Activated CD8-positive, alpha-beta memory T cell treated with anti-CD3 and anti-CD28 coated beads for 4 hours (primary cell): Measurements from ENCODE around the gene ATG7.
"Not testable (repeated sequence)": the region's sequence is repeated elsewhere in the genome, so short reads cannot be mapped to it uniquely, and the experiment has no call there.

Experiments
- DNase-seq, 2 donors: peaks; one replicate each; pipeline ENCODE4 v3.0.0-alpha.2; 2020; ENCODE audit warnings: low read depth in 2 of 2

The ATG7 gene

GRCh38 chr3:11507719-11508118, 235.5 kb downstream of the ATG7 start:
- no peak for DNase-seq

GRCh38 chr3:11508346-11509172, 236.4 kb downstream of the ATG7 start:
- DNase-seq, result no peak

- DNase-seq, result no peak
These were observed 237.2 kb downstream of the ATG7 start for GRCh38 chr3:11509173-11510000.

GRCh38 chr3:11510001-11510340, 237.8 kb downstream of the ATG7 start:
- DNase-seq, result no peak

GRCh38 chr3:11510356-11510755, 238.2 kb downstream of the ATG7 start:
- no peak for DNase-seq

- not testable (repeated sequence) for DNase-seq
These were observed 239.4 kb downstream of the ATG7 start for GRCh38 chr3:11511606-11512005.

- DNase-seq, result not testable (repeated sequence)
These were observed 241.1 kb downstream of the ATG7 start for GRCh38 chr3:11513125-11513816.

- no peak for DNase-seq
These were observed 241.6 kb downstream of the ATG7 start for GRCh38 chr3:11513817-11514135.

GRCh38 chr3:11514191-11514821, 242.1 kb downstream of the ATG7 start:
- DNase-seq, result no peak

- DNase-seq, result no peak
These were observed 245.4 kb downstream of the ATG7 start for GRCh38 chr3:11517601-11518000.

- DNase-seq, result no peak
These were observed 249.0 kb downstream of the ATG7 start for GRCh38 chr3:11521167-11521566.

GRCh38 chr3:11522398-11522715, 250.2 kb downstream of the ATG7 start:
- DNase-seq, result no peak

- DNase-seq, result no peak
These were observed 250.9 kb downstream of the ATG7 start for GRCh38 chr3:11522953-11523571.

- no peak for DNase-seq
These were observed 251.4 kb downstream of the ATG7 start for GRCh38 chr3:11523572-11524101.

GRCh38 chr3:11526121-11526520, 253.9 kb downstream of the ATG7 start:
- DNase-seq, result not testable (repeated sequence)

GRCh38 chr3:11529281-11529680, 257.1 kb downstream of the ATG7 start:
- DNase-seq, result no peak

- DNase-seq, result no peak
These were observed 258.0 kb downstream of the ATG7 start for GRCh38 chr3:11530153-11530721.

- DNase-seq, result no peak
These were observed 260.8 kb downstream of the ATG7 start for GRCh38 chr3:11532931-11533391.

GRCh38 chr3:11534011-11534792, 262.0 kb downstream of the ATG7 start:
- DNase-seq, result no peak

GRCh38 chr3:11534793-11535101, 262.6 kb downstream of the ATG7 start:
- DNase-seq, result no peak
